GM12801 (cell line): ENCODE results near the gene DBF4.

ENCODE experiments used
- TF ChIP-seq, protein P1 (sequence below): IDR thresholded peaks from one replicate; pipeline ENCODE4 v1.5.1; 2011; ENCODE audit warnings: control low read depth; ENCODE audit not compliant: insufficient read length; ENCODE audit errors: extremely low read depth

The DBF4 gene

GRCh38 chr7:87899255-87899654 is 23.0 kb downstream of the DBF4 start:
- TF ChIP-seq, protein P1, sequence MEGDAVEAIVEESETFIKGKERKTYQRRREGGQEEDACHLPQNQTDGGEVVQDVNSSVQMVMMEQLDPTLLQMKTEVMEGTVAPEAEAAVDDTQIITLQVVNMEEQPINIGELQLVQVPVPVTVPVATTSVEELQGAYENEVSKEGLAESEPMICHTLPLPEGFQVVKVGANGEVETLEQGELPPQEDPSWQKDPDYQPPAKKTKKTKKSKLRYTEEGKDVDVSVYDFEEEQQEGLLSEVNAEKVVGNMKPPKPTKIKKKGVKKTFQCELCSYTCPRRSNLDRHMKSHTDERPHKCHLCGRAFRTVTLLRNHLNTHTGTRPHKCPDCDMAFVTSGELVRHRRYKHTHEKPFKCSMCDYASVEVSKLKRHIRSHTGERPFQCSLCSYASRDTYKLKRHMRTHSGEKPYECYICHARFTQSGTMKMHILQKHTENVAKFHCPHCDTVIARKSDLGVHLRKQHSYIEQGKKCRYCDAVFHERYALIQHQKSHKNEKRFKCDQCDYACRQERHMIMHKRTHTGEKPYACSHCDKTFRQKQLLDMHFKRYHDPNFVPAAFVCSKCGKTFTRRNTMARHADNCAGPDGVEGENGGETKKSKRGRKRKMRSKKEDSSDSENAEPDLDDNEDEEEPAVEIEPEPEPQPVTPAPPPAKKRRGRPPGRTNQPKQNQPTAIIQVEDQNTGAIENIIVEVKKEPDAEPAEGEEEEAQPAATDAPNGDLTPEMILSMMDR: no peak

- TF ChIP-seq, protein P1: no peak
These were observed 35.8 kb downstream of the DBF4 start for GRCh38 chr7:87912121-87912520.

- TF ChIP-seq, protein P1: no peak
These were observed 42.4 kb downstream of the DBF4 start for GRCh38 chr7:87918740-87919139.

DNA sequence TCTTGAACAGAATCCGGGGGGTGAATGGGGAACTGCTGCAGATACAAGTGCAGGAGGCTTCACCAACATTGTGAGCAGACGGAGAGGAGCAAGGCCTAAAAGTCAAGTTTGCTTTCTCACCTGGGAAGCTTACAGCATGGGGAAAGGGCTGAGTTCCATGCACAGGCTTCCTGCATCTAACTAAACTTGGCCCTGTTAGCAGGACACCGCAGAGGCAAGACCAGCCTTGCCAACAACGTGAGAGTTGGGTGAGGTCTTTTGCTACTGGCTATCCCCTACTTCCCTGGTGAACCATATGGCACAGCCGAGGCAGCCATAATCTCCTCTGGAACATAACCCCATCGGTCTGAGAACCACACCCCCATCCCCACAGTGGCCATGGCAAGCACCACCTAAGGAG is 43.6 kb downstream of the DBF4 start:
- TF ChIP-seq, protein P1: no peak

DNA sequence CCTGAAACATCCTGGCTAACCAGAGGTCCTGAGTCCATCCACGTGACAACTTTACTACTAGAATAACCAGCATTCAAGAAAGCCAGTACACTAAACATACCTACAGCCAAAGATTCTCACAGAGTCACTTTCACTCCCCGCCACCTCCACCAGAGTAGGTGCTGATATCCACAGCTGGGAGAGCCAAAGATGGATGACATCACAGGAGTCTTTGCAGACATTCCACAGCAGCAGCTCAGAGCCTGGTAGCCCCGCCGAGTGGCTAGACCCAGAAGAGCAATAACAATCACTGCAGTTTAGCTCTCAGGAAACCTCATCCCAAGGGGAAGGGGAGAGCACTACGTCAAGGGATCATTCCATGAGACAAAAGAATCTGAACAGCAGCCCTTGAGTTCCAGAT is 44.3 kb downstream of the DBF4 start:
- TF ChIP-seq, protein P1: no peak

GRCh38 chr7:87926581-87927461 is 50.5 kb downstream of the DBF4 start:
- TF ChIP-seq, protein P1: no peak

DNA sequence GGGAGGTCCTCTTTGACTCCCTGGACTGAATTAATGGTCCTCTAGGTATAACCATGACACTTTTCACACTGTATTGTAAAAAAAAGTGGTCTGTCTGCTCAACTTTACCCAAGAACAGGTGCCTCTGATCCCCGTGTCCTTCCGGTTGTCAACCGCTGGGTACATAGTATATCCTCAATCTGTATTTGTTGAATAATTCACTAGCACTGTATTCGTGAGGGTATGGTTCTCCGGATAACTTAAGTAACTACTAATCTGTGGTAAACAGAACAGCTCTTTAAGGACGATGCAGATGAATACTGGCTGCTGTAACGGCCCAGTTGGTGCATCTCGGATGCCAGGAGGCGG is 57.3 kb downstream of the DBF4 start:
- TF ChIP-seq, protein P1: no peak
